ENCODE data around the gene ADCY9. TPM values are rescaled to one million over a fixed set of nuclear protein-coding genes. Genes with fewer than 3 reads are reported as not detected.

Gene ADCY9
- total and polyA plus RNA-seq, 4 donors: 12.7 to 37.6 (median 17.6) TPM

DNA sequence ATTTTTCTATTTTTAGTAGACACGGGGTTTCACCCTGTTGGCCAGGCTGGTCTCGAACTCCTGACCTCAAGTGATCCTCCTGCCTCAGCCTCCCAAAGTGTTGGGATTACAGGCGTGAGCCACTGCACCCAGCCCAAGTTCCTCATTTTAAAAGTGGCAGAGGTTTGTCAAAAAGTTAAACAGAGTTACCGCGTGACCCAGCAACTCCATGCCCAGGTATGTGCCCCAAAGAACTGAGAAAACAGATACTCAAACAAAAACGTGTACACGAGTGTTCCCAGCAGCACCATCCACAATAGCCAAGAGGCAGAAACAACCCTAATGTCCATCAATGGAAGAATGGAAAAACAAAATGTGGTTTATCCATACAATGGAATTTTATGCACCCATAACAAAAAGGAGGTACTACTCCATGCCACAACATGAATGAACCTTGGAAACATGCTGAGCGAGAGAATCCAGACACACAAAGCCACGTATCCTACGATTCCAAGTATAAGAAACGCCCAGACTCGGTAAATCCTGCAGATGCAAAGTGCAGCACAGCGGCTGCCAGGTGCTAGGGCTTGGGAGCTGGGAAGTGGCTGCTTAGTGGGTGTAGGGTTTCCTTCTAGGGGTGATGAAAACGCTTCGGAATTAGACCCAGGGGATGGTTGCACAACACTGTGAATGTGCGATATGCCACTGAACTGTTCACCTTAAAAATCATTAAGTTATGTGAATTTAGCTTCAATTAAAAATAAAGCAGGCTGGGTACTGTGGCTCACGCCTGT lies 24.8 kb downstream of the ADCY9 start:
- Histone ChIP-seq H3K36me3 (ENCODE audit: control insufficient read depth in 4 of 4, insufficient read depth in 4 of 4, low read length in 4 of 4) (no peaks in the 10 kb centered on the region), H3K4me3 (no peak overlapping the region), H3K27ac (ENCODE audit: low read depth in 1 of 2, low read length in 1 of 2) (peak overlapping the region in 1 of 2 donors; percentile 58), H3K9ac (ENCODE audit: insufficient read depth in 1 of 2, low read length in 2 of 2) (no peak overlapping the region), H3K9me3 (ENCODE audit: control insufficient read depth in 4 of 4, insufficient read depth in 3 of 4, low read length in 3 of 4) (no peaks in the 10 kb centered on the region), H3K4me1 (ENCODE audit: control insufficient read depth in 5 of 5, insufficient read depth in 5 of 5, low read length in 5 of 5) (peaks cover 11 to 14% (median 13%) of the 10 kb centered on the region in 5 donors), H3K27me3 (ENCODE audit: control insufficient read depth in 3 of 3, insufficient read depth in 3 of 3, low read length in 2 of 3) (no peaks in the 10 kb centered on the region)
- TF ChIP-seq CTCF (IDR thresholded peaks at IDR 0.05; ENCODE audit: control extremely low read depth, extremely low read depth): no peak
- DNase-seq (no peak), ATAC-seq (ENCODE audit: insufficient read depth, low FRiP score) (no peak)
- 65 to 68% methylated on average over 17 of the region's 17 CpGs for WGBS, 2 donors

GRCh38 chr16:4090351-4090851 lies 25.8 kb downstream of the ADCY9 start:
- H3K9ac ChIP-seq (ENCODE audit: insufficient read depth in 1 of 2, low read length in 2 of 2): peak overlapping the region in 1 of 2 donors; percentile 40
- H3K4me1 ChIP-seq (ENCODE audit: control insufficient read depth in 5 of 5, insufficient read depth in 5 of 5, low read length in 5 of 5): peaks cover 11 to 20% (median 14%) of the 10 kb centered on the region in 5 donors
- ATAC-seq (ENCODE audit: insufficient read depth, low FRiP score) (peak; percentile 11), DNase-seq (peak; percentile 49 to 71 (median 70))
- H3K27me3 ChIP-seq (ENCODE audit: control insufficient read depth in 3 of 3, insufficient read depth in 3 of 3, low read length in 2 of 3): no peaks in the 10 kb centered on the region
- no peak for TF ChIP-seq CTCF (IDR thresholded peaks at IDR 0.05; ENCODE audit: control extremely low read depth, extremely low read depth)
- H3K9me3 ChIP-seq (ENCODE audit: control insufficient read depth in 4 of 4, insufficient read depth in 3 of 4, low read length in 3 of 4): no peaks in the 10 kb centered on the region
- WGBS, 2 donors: 2 to 3% methylated on average over 12 of the region's 12 CpGs
- no peak overlapping the region for H3K4me3 ChIP-seq
- peak overlapping the region; percentile 68 to 87 for H3K27ac ChIP-seq (ENCODE audit: low read depth in 1 of 2, low read length in 1 of 2)
- H3K36me3 ChIP-seq (ENCODE audit: control insufficient read depth in 4 of 4, insufficient read depth in 4 of 4, low read length in 4 of 4): no peaks in the 10 kb centered on the region

DNA sequence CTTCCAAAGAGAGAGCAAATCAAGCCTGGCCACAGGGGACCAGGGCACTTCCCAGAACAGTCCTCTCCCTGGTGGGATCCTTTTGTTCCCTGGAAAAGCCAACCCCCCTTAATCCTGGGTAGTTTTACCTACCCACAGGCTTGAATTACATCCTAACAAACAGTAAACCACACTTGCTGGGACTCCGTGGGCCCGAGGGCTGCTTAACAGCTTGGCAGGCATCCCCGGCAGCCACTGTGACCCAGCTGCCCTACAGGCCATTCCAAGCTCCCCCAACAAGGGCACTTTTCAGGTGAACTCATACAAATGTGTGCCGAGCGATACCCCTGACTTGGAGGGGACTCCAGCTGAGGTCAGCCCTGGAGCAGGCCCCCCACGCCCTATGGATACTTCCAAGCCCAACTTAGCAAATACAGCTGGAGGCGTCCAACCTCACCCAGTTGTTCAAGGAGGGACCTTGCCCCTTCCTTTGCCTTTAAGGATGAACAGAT lies 26.4 kb downstream of the ADCY9 start:
- H3K9ac ChIP-seq (ENCODE audit: insufficient read depth in 1 of 2, low read length in 2 of 2): peak overlapping the region; percentile 9 to 40

More for the DNA sequence above, 26.4 kb downstream of the ADCY9 start:
- no peaks in the 10 kb centered on the region for H3K27me3 ChIP-seq (ENCODE audit: control insufficient read depth in 3 of 3, insufficient read depth in 3 of 3, low read length in 2 of 3)
- DNase-seq: peak in 1 of 3 donors; percentile 43
- peaks cover 11 to 22% (median 14%) of the 10 kb centered on the region in 5 donors for H3K4me1 ChIP-seq (ENCODE audit: control insufficient read depth in 5 of 5, insufficient read depth in 5 of 5, low read length in 5 of 5)
- no peaks in the 10 kb centered on the region for H3K36me3 ChIP-seq (ENCODE audit: control insufficient read depth in 4 of 4, insufficient read depth in 4 of 4, low read length in 4 of 4)
- no peak overlapping the region for H3K4me3 ChIP-seq
- H3K27ac ChIP-seq (ENCODE audit: low read depth in 1 of 2, low read length in 1 of 2): peak overlapping the region; percentile 68 to 83
- TF ChIP-seq CTCF (IDR thresholded peaks at IDR 0.05; ENCODE audit: control extremely low read depth, extremely low read depth): no peak
- no peaks in the 10 kb centered on the region for H3K9me3 ChIP-seq (ENCODE audit: control insufficient read depth in 4 of 4, insufficient read depth in 3 of 4, low read length in 3 of 4)
- WGBS, 2 donors: 58 to 74% methylated on average over 7 of the region's 7 CpGs
- ATAC-seq (ENCODE audit: insufficient read depth, low FRiP score): no peak
